Measurements from ENCODE around the gene KLF15.

The KLF15 gene

DNA sequence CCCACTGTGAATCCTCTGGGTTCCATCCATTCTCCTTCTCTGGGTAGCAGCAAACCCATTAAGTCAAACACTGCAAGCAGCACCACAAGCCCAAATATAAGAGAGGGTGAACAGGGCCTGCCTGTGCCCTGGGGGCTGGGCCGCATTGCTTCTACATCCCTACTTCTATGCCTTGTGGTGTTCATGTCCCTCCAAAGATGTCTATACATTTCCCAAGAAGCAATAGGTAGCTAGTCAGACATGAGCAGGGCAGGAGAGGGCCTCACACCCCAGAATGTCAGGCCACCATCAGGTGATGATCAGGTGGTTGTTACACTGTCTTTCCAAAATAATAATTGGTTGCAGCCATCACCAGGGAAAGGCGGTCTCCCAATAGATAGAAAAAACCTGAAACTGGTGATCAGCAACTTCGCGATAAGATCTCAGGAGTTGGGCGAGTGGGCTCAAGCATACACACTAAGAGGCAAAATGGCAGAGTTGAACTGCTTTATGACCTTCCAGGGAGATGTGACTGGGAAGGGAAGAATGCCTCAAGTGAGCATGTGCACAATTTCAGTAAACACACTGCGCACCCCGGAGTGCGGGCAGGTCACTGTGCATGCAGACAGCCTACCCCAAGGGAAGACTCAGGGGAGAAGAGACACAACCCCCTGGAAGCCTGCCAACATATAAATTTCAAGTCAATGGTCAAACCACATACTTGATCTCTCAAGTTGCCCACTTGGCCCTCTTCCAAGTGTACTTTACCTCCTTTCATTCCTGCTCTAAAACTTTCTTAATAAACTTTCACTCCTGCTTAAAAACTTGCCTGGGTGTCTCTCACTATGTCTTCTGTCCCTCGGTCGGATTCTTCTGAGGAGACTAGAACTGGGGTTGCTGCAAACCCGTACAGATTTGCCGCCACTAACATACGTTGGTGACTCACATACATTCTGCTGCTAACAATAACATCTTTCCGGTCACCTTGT is 39.9 kb downstream of the KLF15 start:
- no peak for TF ChIP-seq GATA3 (IDR thresholded peaks at IDR 0.05; ENCODE audit: low read depth, low read length)
- no peak for TF ChIP-seq GATA2 (IDR thresholded peaks at IDR 0.05; ENCODE audit: low read depth, low read length)

DNA sequence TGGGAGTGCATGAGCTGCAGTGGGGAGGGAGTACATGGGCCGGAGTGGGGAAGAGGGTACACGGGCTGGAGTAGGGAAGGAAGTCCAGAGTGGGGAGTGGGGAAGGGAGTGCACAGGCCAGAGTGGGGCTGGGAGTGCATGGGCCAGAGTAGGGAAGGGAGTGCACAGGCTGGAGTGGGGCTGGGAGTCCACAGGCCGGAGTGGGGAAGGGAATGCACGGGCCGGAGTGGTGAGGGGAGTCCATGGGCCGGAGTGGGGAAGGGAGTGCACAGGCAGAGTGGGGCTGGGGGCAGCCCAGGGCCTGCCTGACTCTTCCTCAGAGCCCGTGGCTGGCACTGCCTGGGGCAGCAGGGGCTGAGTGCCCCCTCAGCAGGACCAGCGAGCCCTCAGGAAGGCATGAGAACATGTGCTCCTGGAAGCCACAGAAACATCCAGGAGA is 40.7 kb downstream of the KLF15 start:
- TF ChIP-seq GATA3 (IDR thresholded peaks at IDR 0.05; ENCODE audit: low read depth, low read length) (no peak), GATA2 (IDR thresholded peaks at IDR 0.05; ENCODE audit: low read depth, low read length) (no peak)

DNA sequence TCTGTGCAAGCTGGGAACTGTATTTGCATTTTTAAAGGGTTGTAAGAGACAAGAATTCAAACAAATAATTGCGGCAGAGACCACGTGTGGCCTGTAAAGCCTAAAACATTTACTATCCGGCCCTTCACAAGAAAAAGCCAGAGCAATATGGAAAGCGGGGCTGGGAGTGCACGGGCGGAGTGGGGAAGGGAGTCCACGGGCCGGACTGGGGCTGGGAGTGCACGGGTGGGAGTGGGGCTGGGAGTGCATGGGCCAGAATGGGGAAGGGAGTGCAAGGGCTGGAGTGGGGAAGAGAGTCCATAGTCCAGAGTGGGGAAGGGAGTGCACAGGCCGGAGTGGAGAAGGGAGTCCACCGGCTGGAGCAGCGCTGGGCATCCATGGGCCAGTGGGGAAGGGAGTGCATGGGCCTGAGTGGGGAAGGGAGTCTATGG is 41.2 kb downstream of the KLF15 start:
- TF ChIP-seq GATA3 (IDR thresholded peaks at IDR 0.05; ENCODE audit: low read depth, low read length) (no peak), GATA2 (IDR thresholded peaks at IDR 0.05; ENCODE audit: low read depth, low read length) (no peak)

DNA sequence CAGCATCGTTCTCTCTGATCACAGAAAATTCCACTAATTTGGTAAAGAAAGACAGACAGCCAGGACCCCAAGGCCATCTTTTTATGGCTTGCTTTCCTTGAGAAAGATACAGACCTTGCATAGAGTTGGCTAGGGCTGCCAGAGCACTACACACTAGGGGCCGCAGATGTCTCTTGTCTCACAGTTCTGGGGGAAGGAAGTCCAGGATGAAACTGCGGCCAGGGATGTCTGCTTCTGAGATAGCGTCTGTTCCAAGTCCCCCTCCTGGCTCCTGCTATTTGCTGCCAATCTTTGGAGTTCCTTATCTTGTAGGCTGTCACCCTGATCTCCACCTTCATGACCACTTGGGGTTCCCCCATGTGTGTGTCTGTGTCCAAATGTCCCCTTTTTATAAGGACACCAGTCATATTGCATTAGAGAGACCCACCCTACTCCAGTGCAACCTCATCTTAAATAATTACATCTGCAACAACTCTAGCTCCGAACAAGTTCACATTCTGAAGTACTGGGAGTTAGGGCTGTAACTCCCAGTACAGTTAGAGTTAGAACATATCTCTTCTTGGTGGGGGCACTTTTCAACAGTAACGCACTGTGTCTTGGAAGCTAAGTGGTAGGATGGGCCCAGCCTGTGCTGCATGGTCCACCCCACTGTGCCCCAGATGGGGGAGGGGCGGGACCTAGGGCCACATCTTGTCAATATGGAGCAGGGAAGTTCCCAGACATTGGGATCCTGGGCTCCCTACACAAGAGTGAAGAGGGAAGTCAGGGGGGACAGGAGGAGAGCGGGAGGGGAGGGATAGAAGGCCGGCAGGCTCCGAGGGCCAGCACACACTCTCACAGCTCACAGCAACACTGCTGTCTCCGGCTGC is 42.2 kb downstream of the KLF15 start:
- TF ChIP-seq GATA2 (IDR thresholded peaks at IDR 0.05; ENCODE audit: low read depth, low read length), result no peak
- no peak for TF ChIP-seq GATA3 (IDR thresholded peaks at IDR 0.05; ENCODE audit: low read depth, low read length)

DNA sequence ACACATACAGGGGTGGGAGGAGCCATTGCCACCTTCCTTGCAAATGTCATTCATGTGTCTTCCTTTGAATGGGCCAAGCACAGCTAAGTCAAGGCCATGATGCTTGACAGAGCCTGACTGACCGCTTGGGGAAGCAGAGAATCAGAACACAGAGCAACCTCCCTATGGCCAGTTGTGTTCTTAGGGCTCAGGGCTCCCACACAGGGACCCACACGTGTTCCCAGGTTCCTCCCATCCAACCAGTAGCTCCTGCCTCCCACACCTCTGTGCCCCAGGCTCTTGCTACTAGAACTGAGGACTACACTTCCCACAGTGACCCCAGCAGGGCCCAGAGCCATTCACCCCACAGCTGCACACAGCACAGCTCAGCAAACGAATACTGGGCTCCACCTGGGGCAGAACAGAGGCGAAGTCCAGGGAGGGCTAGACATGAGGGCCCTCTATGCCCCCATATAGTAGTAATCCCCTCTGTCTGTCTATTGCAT is 42.9 kb downstream of the KLF15 start:
- no peak for TF ChIP-seq GATA2 (IDR thresholded peaks at IDR 0.05; ENCODE audit: low read depth, low read length)

DNA sequence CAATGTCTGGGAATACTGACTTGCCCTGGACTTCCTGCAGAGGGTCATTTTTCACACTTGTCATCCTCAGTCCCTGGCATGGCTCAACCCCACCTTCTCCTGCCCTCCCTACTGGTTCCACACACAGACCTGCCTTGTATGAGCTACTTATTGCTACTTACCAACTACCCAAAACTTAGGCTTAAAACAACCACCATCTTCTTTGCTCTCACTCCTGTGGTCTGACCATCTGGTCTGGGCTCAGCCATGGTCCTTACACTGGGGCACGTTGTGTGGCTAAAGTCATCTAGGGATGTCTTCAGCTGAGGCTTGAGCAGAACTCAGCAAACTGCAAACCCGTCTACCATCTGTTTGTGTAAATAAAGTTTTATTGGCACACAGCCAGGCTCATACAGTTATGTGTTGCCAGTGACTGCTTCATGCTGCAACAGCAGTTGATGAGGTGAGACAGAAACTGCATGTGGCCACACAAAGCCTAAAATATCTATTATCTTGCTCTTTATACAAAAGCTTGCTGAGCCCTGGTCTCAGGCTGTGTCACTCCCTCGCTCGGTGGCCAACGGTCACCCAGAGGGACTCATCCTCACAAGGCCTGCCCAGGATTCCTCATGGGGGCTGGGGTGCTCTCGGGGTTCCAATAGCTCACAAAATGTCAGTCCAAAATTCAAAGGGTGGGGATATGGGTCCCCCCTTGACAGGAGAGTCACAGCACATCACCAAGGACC is 43.5 kb downstream of the KLF15 start:
- TF ChIP-seq GATA3 (IDR thresholded peaks at IDR 0.05; ENCODE audit: low read depth, low read length), result no peak
- no peak for TF ChIP-seq GATA2 (IDR thresholded peaks at IDR 0.05; ENCODE audit: low read depth, low read length)

DNA sequence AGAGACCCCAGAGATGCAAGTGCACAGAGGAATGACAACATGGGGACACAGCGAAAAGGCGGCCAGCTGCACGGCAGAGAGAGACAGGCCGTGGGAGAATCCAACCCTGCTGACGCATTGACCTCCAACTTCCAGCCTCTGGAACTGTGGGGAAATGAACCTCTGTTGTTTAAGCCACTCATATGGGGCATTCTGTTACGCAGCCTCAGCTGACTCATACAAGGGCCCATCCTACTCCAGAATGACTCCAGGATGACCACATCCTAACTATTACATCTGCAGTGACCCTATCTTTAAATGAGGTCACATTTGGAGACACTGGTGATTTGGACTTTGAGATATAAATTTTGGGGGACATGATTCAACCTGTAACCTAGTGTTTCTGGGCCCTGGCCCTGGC is 44.0 kb downstream of the KLF15 start:
- no peak for TF ChIP-seq GATA2 (IDR thresholded peaks at IDR 0.05; ENCODE audit: low read depth, low read length)
- no peak for TF ChIP-seq GATA3 (IDR thresholded peaks at IDR 0.05; ENCODE audit: low read depth, low read length)

DNA sequence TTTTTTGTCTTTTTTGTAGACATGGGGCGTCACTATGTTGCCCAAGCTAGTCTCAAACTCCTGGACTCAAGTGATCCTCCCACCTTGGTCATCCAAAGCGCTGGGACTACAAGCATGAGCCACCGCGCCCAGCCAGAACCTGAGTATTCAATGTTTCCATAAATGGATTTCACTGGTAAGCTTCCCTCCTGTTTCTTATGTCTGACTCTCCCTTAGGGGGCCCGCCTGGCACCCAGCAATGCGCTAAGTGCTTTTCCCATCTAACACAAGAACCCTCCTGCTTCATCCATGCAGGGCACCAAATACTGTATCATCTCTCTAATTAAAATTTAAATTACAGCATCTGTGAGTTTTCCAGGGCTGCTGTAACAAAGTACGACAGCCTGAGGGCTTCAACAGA is 44.9 kb downstream of the KLF15 start:
- TF ChIP-seq GATA2 (IDR thresholded peaks at IDR 0.05; ENCODE audit: low read depth, low read length), result no peak
- TF ChIP-seq GATA3 (IDR thresholded peaks at IDR 0.05; ENCODE audit: low read depth, low read length), result no peak

DNA sequence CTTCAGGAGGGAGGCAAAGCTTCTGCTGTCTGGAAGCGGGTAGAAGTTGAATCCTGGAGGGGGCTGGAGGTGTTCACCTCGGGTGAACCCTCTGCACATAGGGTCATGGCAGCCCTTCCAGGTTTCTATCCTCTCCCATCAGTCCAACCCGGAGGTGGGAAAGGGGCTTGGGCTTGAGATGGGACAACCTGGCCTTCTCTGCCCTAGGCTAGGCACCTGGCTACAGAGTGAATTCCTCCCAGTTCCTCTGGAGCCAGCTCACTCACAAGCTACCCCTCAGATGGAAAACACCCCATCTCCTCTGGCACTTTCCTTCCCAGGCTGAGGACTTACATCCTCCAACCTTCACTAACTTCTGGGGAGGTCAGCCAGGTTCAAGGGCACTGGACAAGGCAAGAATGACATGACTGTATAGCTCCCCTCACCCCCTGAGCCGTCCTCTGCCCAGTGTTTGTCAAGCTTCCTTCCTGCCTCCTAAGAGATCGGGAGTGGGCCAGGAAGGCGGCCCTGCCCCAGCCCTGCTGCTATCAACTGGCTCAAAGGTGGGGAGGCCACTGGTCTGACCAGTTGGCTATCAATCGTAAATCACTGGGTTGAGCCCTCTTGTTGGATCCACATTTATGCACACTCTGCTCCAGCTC is 45.8 kb downstream of the KLF15 start:
- TF ChIP-seq GATA3 (IDR thresholded peaks at IDR 0.05; ENCODE audit: low read depth, low read length), result no peak
- no peak for TF ChIP-seq GATA2 (IDR thresholded peaks at IDR 0.05; ENCODE audit: low read depth, low read length)

DNA sequence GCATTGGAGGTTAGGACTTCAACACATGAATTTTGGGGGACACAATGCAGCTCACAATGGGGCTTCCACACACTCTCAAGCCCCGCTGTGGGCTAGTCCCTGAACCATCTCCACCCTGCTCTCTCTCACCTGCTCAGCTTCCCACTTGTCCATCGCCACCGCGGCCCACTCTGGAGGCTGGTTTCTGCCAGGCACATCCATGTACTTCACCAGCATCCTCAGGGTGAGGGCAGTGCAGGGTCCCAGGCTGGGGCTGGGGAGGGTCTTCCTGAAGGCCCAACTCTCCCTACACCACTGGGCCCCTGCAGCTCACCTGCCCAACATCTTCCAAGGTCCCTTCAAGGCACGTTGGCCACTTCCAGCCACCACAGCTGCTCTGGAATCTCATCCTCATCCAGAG is 46.4 kb downstream of the KLF15 start:
- TF ChIP-seq GATA3 (IDR thresholded peaks at IDR 0.05; ENCODE audit: low read depth, low read length) (no peak), GATA2 (IDR thresholded peaks at IDR 0.05; ENCODE audit: low read depth, low read length) (no peak)

DNA sequence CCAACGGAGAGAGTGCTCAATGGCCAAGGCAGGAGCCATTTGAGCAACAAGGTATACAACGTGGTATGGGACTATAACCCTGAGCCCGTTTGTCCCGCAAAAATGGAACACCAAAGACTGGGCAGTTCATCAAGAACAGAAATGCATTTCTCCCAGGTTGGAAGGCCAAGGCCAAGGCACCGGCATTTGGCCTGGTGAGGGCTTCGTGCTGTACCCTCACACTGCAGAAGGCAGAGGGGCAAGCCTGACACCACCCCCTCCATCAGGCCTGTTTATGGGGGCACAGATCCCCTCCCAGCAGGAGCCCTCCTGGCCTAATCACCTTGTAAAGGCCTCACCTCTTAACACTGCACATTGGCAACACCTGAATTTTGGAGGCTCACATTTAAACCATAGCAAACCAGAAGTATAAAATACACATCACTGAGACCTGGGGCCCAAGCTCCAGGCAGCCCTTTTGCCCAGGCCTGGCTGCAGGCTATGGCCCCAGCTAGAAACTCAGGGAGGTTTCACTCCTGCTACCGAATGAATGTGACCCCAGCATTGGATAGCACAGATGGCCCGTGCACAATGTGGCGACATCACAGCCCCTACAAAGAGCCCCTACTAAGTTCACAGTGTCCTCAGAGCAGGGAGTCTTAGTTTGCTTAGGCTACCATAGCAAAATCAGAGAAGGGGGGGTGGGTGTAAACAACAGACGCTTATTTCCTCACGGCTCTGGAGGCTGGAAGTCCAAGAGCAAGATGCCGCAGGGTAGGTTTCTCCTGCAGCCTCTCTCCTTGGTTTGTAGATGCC is 47.1 kb downstream of the KLF15 start:
- TF ChIP-seq GATA3 (IDR thresholded peaks at IDR 0.05; ENCODE audit: low read depth, low read length), result no peak
- TF ChIP-seq GATA2 (IDR thresholded peaks at IDR 0.05; ENCODE audit: low read depth, low read length), result no peak

DNA sequence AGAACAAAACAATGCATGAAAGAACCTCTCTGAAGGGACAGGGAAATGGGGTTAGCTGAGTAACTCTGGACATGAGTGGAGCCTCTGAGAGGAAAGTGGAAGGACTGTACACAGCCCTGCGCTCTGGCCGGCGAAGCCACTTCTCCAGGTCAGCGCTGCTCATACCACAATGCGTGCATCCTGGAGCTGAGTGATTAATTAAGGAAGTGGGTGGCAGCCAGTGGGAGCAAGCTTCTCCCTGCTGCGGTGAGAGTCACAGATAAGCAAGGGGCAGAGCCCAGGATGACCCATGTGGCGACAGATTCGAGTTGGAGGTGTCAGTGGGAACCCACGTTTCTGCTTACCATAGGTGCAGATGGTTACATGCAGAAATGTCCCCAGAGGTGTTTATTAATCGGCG is 48.0 kb downstream of the KLF15 start:
- TF ChIP-seq GATA3 (IDR thresholded peaks at IDR 0.05; ENCODE audit: low read depth, low read length) (no peak), GATA2 (IDR thresholded peaks at IDR 0.05; ENCODE audit: low read depth, low read length) (no peak)
